ENCODE results near the gene SMAGP. TPM values are rescaled to one million over a fixed set of nuclear protein-coding genes. Genes with fewer than 3 reads are reported as not detected.

The SMAGP gene
- total and polyA plus RNA-seq, 2 of the 13 experiments (the other 11 are each of a cell fraction or from before 2014, with no cell fraction given): 9.2 TPM

GRCh38 chr12:51270067-51270950, at the start of gene SMAGP (continued):
- TF ChIP-seq CSRNP2 (CRISPR knock-in tag; conservative IDR thresholded peaks at IDR 0.05; ENCODE audit: low read depth) (no peak), KDM1A (CRISPR knock-in tag; IDR thresholded peaks at IDR 0.05) (no peak), PHF20 (CRISPR knock-in tag; IDR thresholded peaks at IDR 0.05) (no peak), KLF9 (CRISPR knock-in tag; IDR thresholded peaks at IDR 0.05; ENCODE audit: low read depth) (no peak), CSRNP1 (CRISPR knock-in tag; IDR thresholded peaks at IDR 0.05) (no peak), IKZF4 (CRISPR knock-in tag; IDR thresholded peaks at IDR 0.05; ENCODE audit: borderline replicate concordance, low read depth, not compliant biosample characterization) (no peak), ZNF260 (CRISPR knock-in tag; IDR thresholded peaks at IDR 0.05; ENCODE audit: borderline replicate concordance, low read depth) (no peak), HDAC2 (CRISPR knock-in tag; IDR thresholded peaks at IDR 0.05) (no peak; the same call in 1 of the 2 replicates), PLRG1 (conservative IDR thresholded peaks at IDR 0.05) (no peak), ZKSCAN1 (IDR thresholded peaks at IDR 0.05; ENCODE audit: low read length) (no peak), NFE2L1 (CRISPR knock-in tag; IDR thresholded peaks at IDR 0.05; ENCODE audit: borderline replicate concordance) (no peak), ZNF790 (CRISPR knock-in tag; IDR thresholded peaks at IDR 0.05; ENCODE audit: borderline replicate concordance) (peak; percentile 45; the same call in 1 of the 2 replicates), ZNF513 (CRISPR knock-in tag; conservative IDR thresholded peaks at IDR 0.05) (no peak), KLF13 (CRISPR knock-in tag; IDR thresholded peaks at IDR 0.05) (no peak), THAP11 (CRISPR knock-in tag; IDR thresholded peaks at IDR 0.05) (no peak)
- TF ChIP-seq, protein P1, sequence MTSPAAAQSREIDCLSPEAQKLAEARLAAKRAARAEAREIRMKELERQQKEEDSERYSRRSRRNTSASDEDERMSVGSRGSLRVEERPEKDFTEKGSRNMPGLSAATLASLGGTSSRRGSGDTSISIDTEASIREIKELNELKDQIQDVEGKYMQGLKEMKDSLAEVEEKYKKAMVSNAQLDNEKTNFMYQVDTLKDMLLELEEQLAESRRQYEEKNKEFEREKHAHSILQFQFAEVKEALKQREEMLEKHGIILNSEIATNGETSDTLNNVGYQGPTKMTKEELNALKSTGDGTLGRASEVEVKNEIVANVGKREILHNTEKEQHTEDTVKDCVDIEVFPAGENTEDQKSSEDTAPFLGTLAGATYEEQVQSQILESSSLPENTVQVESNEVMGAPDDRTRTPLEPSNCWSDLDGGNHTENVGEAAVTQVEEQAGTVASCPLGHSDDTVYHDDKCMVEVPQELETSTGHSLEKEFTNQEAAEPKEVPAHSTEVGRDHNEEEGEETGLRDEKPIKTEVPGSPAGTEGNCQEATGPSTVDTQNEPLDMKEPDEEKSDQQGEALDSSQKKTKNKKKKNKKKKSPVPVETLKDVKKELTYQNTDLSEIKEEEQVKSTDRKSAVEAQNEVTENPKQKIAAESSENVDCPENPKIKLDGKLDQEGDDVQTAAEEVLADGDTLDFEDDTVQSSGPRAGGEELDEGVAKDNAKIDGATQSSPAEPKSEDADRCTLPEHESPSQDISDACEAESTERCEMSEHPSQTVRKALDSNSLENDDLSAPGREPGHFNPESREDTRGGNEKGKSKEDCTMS (CRISPR knock-in tag; conservative IDR thresholded peaks at IDR 0.05): no peak
- TF ChIP-seq, protein P2, sequence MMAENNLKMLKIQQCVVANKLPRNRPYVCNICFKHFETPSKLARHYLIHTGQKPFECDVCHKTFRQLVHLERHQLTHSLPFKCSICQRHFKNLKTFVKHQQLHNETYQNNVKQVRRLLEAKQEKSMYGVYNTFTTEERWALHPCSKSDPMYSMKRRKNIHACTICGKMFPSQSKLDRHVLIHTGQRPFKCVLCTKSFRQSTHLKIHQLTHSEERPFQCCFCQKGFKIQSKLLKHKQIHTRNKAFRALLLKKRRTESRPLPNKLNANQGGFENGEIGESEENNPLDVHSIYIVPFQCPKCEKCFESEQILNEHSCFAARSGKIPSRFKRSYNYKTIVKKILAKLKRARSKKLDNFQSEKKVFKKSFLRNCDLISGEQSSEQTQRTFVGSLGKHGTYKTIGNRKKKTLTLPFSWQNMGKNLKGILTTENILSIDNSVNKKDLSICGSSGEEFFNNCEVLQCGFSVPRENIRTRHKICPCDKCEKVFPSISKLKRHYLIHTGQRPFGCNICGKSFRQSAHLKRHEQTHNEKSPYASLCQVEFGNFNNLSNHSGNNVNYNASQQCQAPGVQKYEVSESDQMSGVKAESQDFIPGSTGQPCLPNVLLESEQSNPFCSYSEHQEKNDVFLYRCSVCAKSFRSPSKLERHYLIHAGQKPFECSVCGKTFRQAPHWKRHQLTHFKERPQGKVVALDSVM (CRISPR knock-in tag; IDR thresholded peaks at IDR 0.05): peak; percentile 82; the same call in 1 of the 2 replicates
- TF ChIP-seq, protein P3, sequence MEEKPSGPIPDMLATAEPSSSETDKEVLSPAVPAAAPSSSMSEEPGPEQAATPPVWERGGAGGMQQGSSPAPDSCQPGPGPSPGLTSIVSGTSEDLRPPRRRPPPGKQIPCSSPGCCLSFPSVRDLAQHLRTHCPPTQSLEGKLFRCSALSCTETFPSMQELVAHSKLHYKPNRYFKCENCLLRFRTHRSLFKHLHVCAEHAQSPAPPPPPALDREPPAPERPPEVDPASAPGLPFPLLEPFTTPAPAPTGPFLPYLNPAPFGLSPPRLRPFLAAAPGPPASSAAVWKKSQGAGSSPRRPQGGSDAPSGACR (CRISPR knock-in tag; IDR thresholded peaks at IDR 0.05): 0 out of 2 replicates have a peak, but pooled peaks have one; percentile 45

Data from HepG2 (cell line).